OCI-LY1 (cell line): ENCODE results near the gene EPHB2.

ENCODE experiments used
- H2AFZ ChIP-seq: fragments of 200-600 bp; sonication (generic), shearing (Covaris generic); 2 replicates; pipeline ENCODE4 v1.6.0; 2014; ENCODE audit warnings: antibody characterized with exemption, mild to moderate bottlenecking, low read length
- H3F3A ChIP-seq: fragments of 200-600 bp; sonication (generic), shearing (Covaris generic); 2 replicates; pipeline ENCODE4 v1.6.0; 2014; ENCODE audit warnings: mild to moderate bottlenecking, antibody characterized with exemption, low read length, moderate library complexity; ENCODE audit not compliant: insufficient read depth
- H3K27ac ChIP-seq: fragments of 200-600 bp; sonication (generic); 2 replicates; pipeline ENCODE4 v1.5.1; 2014; ENCODE audit warnings: low read length, mixed run types, mild to moderate bottlenecking, low read depth; ENCODE audit not compliant: poor library complexity, severe bottlenecking
- H3K27me3 ChIP-seq: fragments of 200-600 bp; sonication (generic); 2 replicates; pipeline ENCODE4 v1.6.0; 2014; ENCODE audit warnings: antibody characterized with exemption, mild to moderate bottlenecking, low read length, moderate library complexity; ENCODE audit not compliant: insufficient read depth
- H3K36me3 ChIP-seq: fragments of 200-600 bp; sonication (generic); 2 replicates; pipeline ENCODE4 v1.6.1; 2014; ENCODE audit warnings: mild to moderate bottlenecking, antibody characterized with exemption, low read length, moderate library complexity, mixed read lengths; ENCODE audit not compliant: insufficient read depth
- H3K4me1 ChIP-seq: fragments of 200-600 bp; sonication (generic); 2 replicates; pipeline ENCODE4 v1.5.1; 2014; ENCODE audit warnings: mild to moderate bottlenecking, low read length, moderate library complexity; ENCODE audit not compliant: insufficient read depth, severe bottlenecking
- H3K4me2 ChIP-seq: fragments of 200-600 bp; sonication (generic), shearing (Covaris generic); 2 replicates; pipeline ENCODE4 v1.6.1; 2014; ENCODE audit warnings: low read length
- H3K4me3 ChIP-seq: fragments of 200-600 bp; sonication (generic); 2 replicates; pipeline ENCODE4 v1.5.1; 2014; ENCODE audit warnings: low read length, low read depth, mild to moderate bottlenecking, mixed read lengths; ENCODE audit not compliant: poor library complexity, severe bottlenecking
- H3K79me2 ChIP-seq: fragments of 200-600 bp; shearing (Covaris generic); 2 replicates; pipeline ENCODE4 v1.6.1; 2016; ENCODE audit warnings: mixed run types, low read length, mixed read lengths; ENCODE audit not compliant: insufficient read depth
- H3K9ac ChIP-seq: fragments of 200-600 bp; sonication (generic), shearing (Covaris generic); 2 replicates; pipeline ENCODE4 v1.6.1; 2014; ENCODE audit warnings: mild to moderate bottlenecking, low read length, mixed read lengths
- H3K9me2 ChIP-seq: fragments of 200-600 bp; sonication (generic), shearing (Covaris generic); 2 replicates; pipeline ENCODE4 v1.6.1; 2014; ENCODE audit warnings: low read depth, mild to moderate bottlenecking, low read length, mixed read lengths
- H3K9me3 ChIP-seq: fragments of 200-600 bp; shearing (Covaris generic); 2 replicates; pipeline ENCODE4 v1.6.1; 2014; ENCODE audit warnings: low read length, mixed read lengths
- H4K20me1 ChIP-seq: fragments of 200-600 bp; sonication (generic), shearing (Covaris generic); 2 replicates; pipeline ENCODE4 v1.6.0; 2016; ENCODE audit warnings: mild to moderate bottlenecking, low read length; ENCODE audit not compliant: insufficient read depth
- CTCF ChIP-seq: fragments of 200-600 bp; sonication (generic), shearing (Covaris generic); IDR thresholded peaks from 2 replicates; pipeline ENCODE4 v1.5.1; 2017; ENCODE audit warnings: mild to moderate bottlenecking, antibody characterized with exemption, low read length, moderate library complexity, mixed read lengths
- EZH2 ChIP-seq: fragments of 200-600 bp; sonication (generic), shearing (Covaris generic); IDR thresholded peaks from 2 replicates; pipeline ENCODE4 v1.8.0; 2017; ENCODE audit warnings: borderline replicate concordance, mixed run types, mild to moderate bottlenecking, antibody characterized with exemption, low read length, moderate library complexity, mixed read lengths

The EPHB2 gene

GRCh38 chr1:22953740-22954141 is 243.1 kb downstream of the EPHB2 start:
- Histone ChIP-seq H3K27me3 (no peaks in the 10 kb centered on the region), H3K4me3 (no peak overlapping the region), H4K20me1 (no peaks in the 10 kb centered on the region), H2AFZ (no peak overlapping the region), H3K27ac (no peak overlapping the region), H3K9me3 (no peaks in the 10 kb centered on the region), H3F3A (no peaks in the 10 kb centered on the region), H3K79me2 (no peaks in the 10 kb centered on the region), H3K4me1 (no peaks in the 10 kb centered on the region), H3K36me3 (no peaks in the 10 kb centered on the region), H3K4me2 (no peak overlapping the region), H3K9ac (no peak overlapping the region), H3K9me2 (no peaks in the 10 kb centered on the region)
- TF ChIP-seq CTCF: no peak
- TF ChIP-seq EZH2: no peak

- Histone ChIP-seq H3K9me2 (no peaks in the 10 kb centered on the region), H3K79me2 (no peaks in the 10 kb centered on the region), H3K36me3 (no peaks in the 10 kb centered on the region), H3K27ac (no peak overlapping the region), H2AFZ (no peak overlapping the region), H3K9me3 (no peaks in the 10 kb centered on the region), H3K9ac (no peak overlapping the region), H3K4me2 (no peak overlapping the region), H3K4me1 (no peaks in the 10 kb centered on the region), H3K27me3 (no peaks in the 10 kb centered on the region), H4K20me1 (no peaks in the 10 kb centered on the region), H3K4me3 (no peak overlapping the region), H3F3A (no peaks in the 10 kb centered on the region)
- no peak for TF ChIP-seq EZH2
- no peak for TF ChIP-seq CTCF
Measured at GRCh38 chr1:22955146-22955545, 244.5 kb downstream of the EPHB2 start.

GRCh38 chr1:22957066-22957465 is 246.4 kb downstream of the EPHB2 start:
- H3K4me2 ChIP-seq: no peak overlapping the region
- H3K27ac ChIP-seq: no peak overlapping the region
- no peaks in the 10 kb centered on the region for H3K9me2 ChIP-seq
- no peak overlapping the region for H3K9ac ChIP-seq
- H4K20me1 ChIP-seq: no peaks in the 10 kb centered on the region
- no peaks in the 10 kb centered on the region for H3K79me2 ChIP-seq
- no peaks in the 10 kb centered on the region for H3K4me1 ChIP-seq
- H3K36me3 ChIP-seq: no peaks in the 10 kb centered on the region
- no peaks in the 10 kb centered on the region for H3K27me3 ChIP-seq
- no peak for TF ChIP-seq CTCF
- TF ChIP-seq EZH2: no peak
- no peak overlapping the region for H3K4me3 ChIP-seq
- H3F3A ChIP-seq: no peaks in the 10 kb centered on the region
- H2AFZ ChIP-seq: no peak overlapping the region
- H3K9me3 ChIP-seq: no peaks in the 10 kb centered on the region
